NOMO-1 (cell line): Measurements from ENCODE around the gene ENTPD6.

ENCODE experiments used
- DNase-seq, 2 experiments: peaks; one replicate each; lab custom pipeline; 2025; ENCODE audit not compliant: unreplicated experiment in 2 of 2; lab: John Stamatoyannopoulos, UW

ENTPD6 gene

DNA sequence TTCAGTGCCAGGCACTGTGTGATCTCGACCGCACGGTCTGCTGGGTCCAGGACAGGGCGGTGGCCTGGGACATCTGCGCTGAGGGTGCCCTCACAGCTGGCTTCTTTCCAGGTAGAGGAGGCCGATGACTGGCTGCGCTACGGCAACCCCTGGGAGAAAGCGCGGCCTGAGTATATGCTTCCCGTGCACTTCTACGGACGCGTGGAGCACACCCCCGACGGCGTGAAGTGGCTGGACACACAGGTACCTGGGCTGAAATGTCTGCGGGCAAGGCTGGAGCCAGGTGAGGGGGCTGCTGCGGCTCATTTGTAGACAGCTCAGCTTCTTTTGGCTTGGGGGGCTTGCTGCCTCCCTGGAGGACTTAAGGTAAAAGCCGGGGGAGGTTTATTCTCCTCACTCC, 79.0 kb downstream of the ENTPD6 start:
- no peak for DNase-seq

GRCh38 chr20:25274891-25275812, 79.6 kb downstream of the ENTPD6 start:
- DNase-seq = no peak

GRCh38 chr20:25275813-25276532, 80.5 kb downstream of the ENTPD6 start:
- DNase-seq = no peak
